Activated CD4-positive, alpha-beta T cell treated with anti-CD3 and anti-CD28 coated beads, Interleukin-2, Interleukin-4, amounts not matched to agents 100 ng/mL and 50 ng/mL, durations not matched to agents 16 hours and 8 hours (primary cell): Measurements from ENCODE around the gene RAB6B.

Source experiments
- DNase-seq: peaks from one replicate; pipeline ENCODE4 v3.0.0-alpha.2; 2020; ENCODE audit warnings: low spot score

The RAB6B gene

GRCh38 chr3:133930341-133930933, 34.8 kb upstream of the RAB6B start:
- DNase-seq, result peak; percentile 39

- DNase-seq, result no peak
Observed at GRCh38 chr3:133928903-133929607, 33.4 kb upstream of the RAB6B start.

- no peak for DNase-seq
Observed at GRCh38 chr3:133928136-133928893, 32.6 kb upstream of the RAB6B start.

- peak; percentile 46 for DNase-seq
Observed at GRCh38 chr3:133927540-133928066, 31.9 kb upstream of the RAB6B start.

GRCh38 chr3:133926736-133927539, 31.3 kb upstream of the RAB6B start:
- no peak for DNase-seq

- no peak for DNase-seq
Observed at GRCh38 chr3:133925960-133926735, 30.5 kb upstream of the RAB6B start.

- no peak for DNase-seq
Observed at GRCh38 chr3:133924041-133924440, 28.4 kb upstream of the RAB6B start.

GRCh38 chr3:133921592-133921991, 25.9 kb upstream of the RAB6B start:
- no peak for DNase-seq

- DNase-seq, result no peak
Observed at GRCh38 chr3:133917144-133917543, 21.5 kb upstream of the RAB6B start.

- DNase-seq, result no peak
Observed at GRCh38 chr3:133915685-133916658, 20.3 kb upstream of the RAB6B start.

- no peak for DNase-seq
Observed at GRCh38 chr3:133914839-133915600, 19.3 kb upstream of the RAB6B start.

- DNase-seq, result no peak
Observed at GRCh38 chr3:133910422-133910821, 14.7 kb upstream of the RAB6B start.

GRCh38 chr3:133905376-133905775, 9.7 kb upstream of the RAB6B start:
- no peak for DNase-seq

GRCh38 chr3:133901847-133902246, 6.2 kb upstream of the RAB6B start:
- DNase-seq, result no peak

- DNase-seq, result no peak
Observed at GRCh38 chr3:133901083-133901482, 5.4 kb upstream of the RAB6B start.

- DNase-seq, result no peak
Observed at GRCh38 chr3:133899311-133899710, 3.6 kb upstream of the RAB6B start.

- DNase-seq, result no peak
Observed at GRCh38 chr3:133897547-133897946, 1.9 kb upstream of the RAB6B start.

- DNase-seq, result no peak
Observed at GRCh38 chr3:133896002-133896761, 500 bp upstream of the RAB6B start.
